Right ventricle myocardium inferior (tissue), 1 donor: Measurements from ENCODE around the gene JOSD2. TPM values are rescaled to one million over a fixed set of nuclear protein-coding genes. Genes with fewer than 3 reads are reported as not detected.
A peak's percentile ranks its signal among the peaks of the same experiment; 100 is the strongest.

Experiments
- ATAC-seq: fragments of 200-7000 bp; cut with Tn5 transposase; one replicate; pipeline ENCODE4 v1.9.1; 2020; ENCODE audit warnings: mild to moderate bottlenecking, moderate library complexity
- DNase-seq: peaks from one replicate; pipeline ENCODE4 v3.0.0; 2021; ENCODE audit errors: missing footprints
- intact Hi-C: fragments of 100-400 bp; cut with DNase I; formaldehyde crosslinking; loops from one replicate; pipeline ENCODE4 v1.11.0; 2022
- long read RNA-seq: library from polyadenylated mRNA; unstranded; transcript quantifications from one replicate; pipeline ENCODE4 v2.0.0, GENCODE V29; 2021
- total RNA-seq: library from RNA; stranded (reverse); fragmentation: NEBNext Ultra II Directional; extraction: Animal tissue kit (Norgen Biotek cat#: 25700); gene quantifications from one replicate; pipeline ENCODE4 v1.2.1, GENCODE V29; 2021
- donor health status: DM: no; HTN: yes; CAD: no; lungs with severe emphysema.

The JOSD2 gene
- 43.7 TPM for total RNA-seq
- long read RNA-seq, transcript JOSD2-204 (5 exons, 996 nt) = major isoform, 13 of 21 reads
- long read RNA-seq, partial matches to known transcripts = 1 of 21 reads
- long read RNA-seq, other reads (novel, unspliced or antisense) = 5 of 21 reads

GRCh38 chr19:50511069-50511822 lies at the start of gene JOSD2:
TSS of gene JOSD2 (minus strand) at chr19:50511191. CDS start at chr19:50510431, 760 bp downstream.
- DNase-seq (peak; percentile 100), ATAC-seq (peak; percentile 97)
- intact Hi-C loops = loop anchor here (1.0 kb wide), 1 partner anchor 35 kb away; the partner anchor contains the start of genes EMC10 and GARIN5A

GRCh38 chr19:50559636-50560035 lies 48.6 kb upstream of the JOSD2 start:
- DNase-seq (no peak), ATAC-seq (no peak)
- intact Hi-C loops = loop anchor here (10.0 kb wide), 1 partner anchor 85 kb away; the partner anchor contains the start of genes EMC10 and GARIN5A

- intact Hi-C loops = loop anchor here (10.0 kb wide), 1 partner anchor 84 kb away; the partner anchor contains the start of genes EMC10 and GARIN5A
- DNase-seq (no peak), ATAC-seq (no peak)
Measured at GRCh38 chr19:50558449-50558848, 47.5 kb upstream of the JOSD2 start.

GRCh38 chr19:50558039-50558438 lies 47.0 kb upstream of the JOSD2 start:
- no peak for ATAC-seq
- intact Hi-C loops = loop anchor here (10.0 kb wide), 1 partner anchor 83 kb away; the partner anchor contains the start of genes EMC10 and GARIN5A
- DNase-seq = no peak

GRCh38 chr19:50557009-50557613 lies 46.1 kb upstream of the JOSD2 start:
- ATAC-seq = no peak
- no peak for DNase-seq
- intact Hi-C loops = loop anchor here (10.0 kb wide), 1 partner anchor 82 kb away; the partner anchor contains the start of genes EMC10 and GARIN5A

GRCh38 chr19:50556282-50557008 lies 45.5 kb upstream of the JOSD2 start:
- ATAC-seq (peak; percentile 70), DNase-seq (peak; percentile 84)
- intact Hi-C loops = loop anchor here (10.0 kb wide), 1 partner anchor 82 kb away; the partner anchor contains the start of genes EMC10 and GARIN5A

GRCh38 chr19:50555450-50556281 lies 44.7 kb upstream of the JOSD2 start:
- ATAC-seq = no peak
- DNase-seq = no peak
- intact Hi-C loops = loop anchor here (10.0 kb wide), 1 partner anchor 81 kb away; the partner anchor contains the start of genes EMC10 and GARIN5A

- intact Hi-C loops = loop anchor here (10.0 kb wide), 1 partner anchor 80 kb away; the partner anchor contains the start of genes EMC10 and GARIN5A
- DNase-seq = no peak
Measured at GRCh38 chr19:50555033-50555432, 44.0 kb upstream of the JOSD2 start.

GRCh38 chr19:50554212-50554611 lies 43.2 kb upstream of the JOSD2 start:
- ATAC-seq = no peak
- intact Hi-C loops = loop anchor here (10.0 kb wide), 1 partner anchor 79 kb away; the partner anchor contains the start of genes EMC10 and GARIN5A
- no peak for DNase-seq

More at GRCh38 chr19:50555033-50555432, 44.0 kb upstream of the JOSD2 start:
- no peak for ATAC-seq

GRCh38 chr19:50553134-50553703 lies 42.2 kb upstream of the JOSD2 start:
- ATAC-seq = no peak
- intact Hi-C loops = loop anchor here (10.0 kb wide), 1 partner anchor 78 kb away; the partner anchor contains the start of genes EMC10 and GARIN5A

GRCh38 chr19:50552540-50552939 lies 41.5 kb upstream of the JOSD2 start:
- no peak for DNase-seq
- no peak for ATAC-seq
- intact Hi-C loops = loop anchor here (10.0 kb wide), 1 partner anchor 78 kb away; the partner anchor contains the start of genes EMC10 and GARIN5A

More at GRCh38 chr19:50553134-50553703, 42.2 kb upstream of the JOSD2 start:
- no peak for DNase-seq

GRCh38 chr19:50551715-50552187 lies 40.8 kb upstream of the JOSD2 start:
- DNase-seq (no peak), ATAC-seq (no peak)
- intact Hi-C loops = loop anchor here (10.0 kb wide), 1 partner anchor 77 kb away; the partner anchor contains the start of genes EMC10 and GARIN5A

- no peak for ATAC-seq
- intact Hi-C loops = loop anchor here (10.0 kb wide), 1 partner anchor 76 kb away; the partner anchor contains the start of genes EMC10 and GARIN5A
- DNase-seq = no peak
Measured at GRCh38 chr19:50551034-50551714, 40.2 kb upstream of the JOSD2 start.

GRCh38 chr19:50550594-50550966 lies 39.6 kb upstream of the JOSD2 start:
- intact Hi-C loops = loop anchor here (10.0 kb wide), 1 partner anchor 76 kb away; the partner anchor contains the start of genes EMC10 and GARIN5A

GRCh38 chr19:50549927-50550593 lies 39.1 kb upstream of the JOSD2 start:
- DNase-seq (no peak), ATAC-seq (no peak)
- intact Hi-C loops = loop anchor here (10.0 kb wide), 1 partner anchor 75 kb away; the partner anchor contains the start of genes EMC10 and GARIN5A

More at GRCh38 chr19:50550594-50550966, 39.6 kb upstream of the JOSD2 start:
- DNase-seq (no peak), ATAC-seq (no peak)
